Astrocyte of the cerebellum (primary cell): ENCODE measurements around the gene CSNK1G2.

Experiments used
- DNase-seq: peaks from one replicate; pipeline ENCODE4 v3.0.0-alpha.2; 2011; ENCODE audit warnings: low read depth
- H3K4me3 ChIP-seq: 2 replicates; pipeline ENCODE4 v1.5.1; 2011; ENCODE audit warnings: mild to moderate bottlenecking, low read depth, low read length, moderate library complexity
- in situ Hi-C: cut with HindIII; loops from 2 replicates; pipeline ENCODE4 v1.10.0; 2017; ENCODE audit warnings: low sequenced_read_pairs
- TF ChIP-seq, protein P1 (sequence below): IDR thresholded peaks from 2 replicates; pipeline ENCODE4 v1.5.1; 2012; ENCODE audit warnings: low read length, low read depth, moderate library complexity, mild to moderate bottlenecking; ENCODE audit errors: missing control alignments

The CSNK1G2 gene

GRCh38 chr19:2026770-2027169 lies 85.8 kb downstream of the CSNK1G2 start:
- DNase-seq, result no peak
- TF ChIP-seq, protein P1, sequence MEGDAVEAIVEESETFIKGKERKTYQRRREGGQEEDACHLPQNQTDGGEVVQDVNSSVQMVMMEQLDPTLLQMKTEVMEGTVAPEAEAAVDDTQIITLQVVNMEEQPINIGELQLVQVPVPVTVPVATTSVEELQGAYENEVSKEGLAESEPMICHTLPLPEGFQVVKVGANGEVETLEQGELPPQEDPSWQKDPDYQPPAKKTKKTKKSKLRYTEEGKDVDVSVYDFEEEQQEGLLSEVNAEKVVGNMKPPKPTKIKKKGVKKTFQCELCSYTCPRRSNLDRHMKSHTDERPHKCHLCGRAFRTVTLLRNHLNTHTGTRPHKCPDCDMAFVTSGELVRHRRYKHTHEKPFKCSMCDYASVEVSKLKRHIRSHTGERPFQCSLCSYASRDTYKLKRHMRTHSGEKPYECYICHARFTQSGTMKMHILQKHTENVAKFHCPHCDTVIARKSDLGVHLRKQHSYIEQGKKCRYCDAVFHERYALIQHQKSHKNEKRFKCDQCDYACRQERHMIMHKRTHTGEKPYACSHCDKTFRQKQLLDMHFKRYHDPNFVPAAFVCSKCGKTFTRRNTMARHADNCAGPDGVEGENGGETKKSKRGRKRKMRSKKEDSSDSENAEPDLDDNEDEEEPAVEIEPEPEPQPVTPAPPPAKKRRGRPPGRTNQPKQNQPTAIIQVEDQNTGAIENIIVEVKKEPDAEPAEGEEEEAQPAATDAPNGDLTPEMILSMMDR, result no peak
- H3K4me3 ChIP-seq, result no peak overlapping the region
- in situ Hi-C loops, result no loop called here

GRCh38 chr19:2027361-2027760 lies 86.4 kb downstream of the CSNK1G2 start:
- in situ Hi-C loops, result no loop called here
- TF ChIP-seq, protein P1, result no peak
- peak; percentile 82 for DNase-seq
- H3K4me3 ChIP-seq, result no peak overlapping the region
